COLO668 (cell line): Measurements from ENCODE around the gene TNFAIP2.
"Not testable (repeated sequence)": the region's sequence is repeated elsewhere in the genome, so short reads cannot be mapped to it uniquely, and the experiment has no call there.

Experiments
- DNase-seq: peaks from one replicate; lab custom pipeline; 2025; ENCODE audit not compliant: unreplicated experiment; lab: John Stamatoyannopoulos, UW

TNFAIP2 gene

GRCh38 chr14:103149351-103150237 lies 26.3 kb downstream of the TNFAIP2 start:
- no peak for DNase-seq

- no peak for DNase-seq
Measured at GRCh38 chr14:103151270-103151945, 28.1 kb downstream of the TNFAIP2 start.

- DNase-seq, result no peak
Measured at GRCh38 chr14:103155010-103155409, 31.7 kb downstream of the TNFAIP2 start.

- DNase-seq, result not testable (repeated sequence)
Measured at GRCh38 chr14:103155416-103155815, 32.2 kb downstream of the TNFAIP2 start.

GRCh38 chr14:103155826-103156394 lies 32.6 kb downstream of the TNFAIP2 start:
- no peak for DNase-seq

DNA sequence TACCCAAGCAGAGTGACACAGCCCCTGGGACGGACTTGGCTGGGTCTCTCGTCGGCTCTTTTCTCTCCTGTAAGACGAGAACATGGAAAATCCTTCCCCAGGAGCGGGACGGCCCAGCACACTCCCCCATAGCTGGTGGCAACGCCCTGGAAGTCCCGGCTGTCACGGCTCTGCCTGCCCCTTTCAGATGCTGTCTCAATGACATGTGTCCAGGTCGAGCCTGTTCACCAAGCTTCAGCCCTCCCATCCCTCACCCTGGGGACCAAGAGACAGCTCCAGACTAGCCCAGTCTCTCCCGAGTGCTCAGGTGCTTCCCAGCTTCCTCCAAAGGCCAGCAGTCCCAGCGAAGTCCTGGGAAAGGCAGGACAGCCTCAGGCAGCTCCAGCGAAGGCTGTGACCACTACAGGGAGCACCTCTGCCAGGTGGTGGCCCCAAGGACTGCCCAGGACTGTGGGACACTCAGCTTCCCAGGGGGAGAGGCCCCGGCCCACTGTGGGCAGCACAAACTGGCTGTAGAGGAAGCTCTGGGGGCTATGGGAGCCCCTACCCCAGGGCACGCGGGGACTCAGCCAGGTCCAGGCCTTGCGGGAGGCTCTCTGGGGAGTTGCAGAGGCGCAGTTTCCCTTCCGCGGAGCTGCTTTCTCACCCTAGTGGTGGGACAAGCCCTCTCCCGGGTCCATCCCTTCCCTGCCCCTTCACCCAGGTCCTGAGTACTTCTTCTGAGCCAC lies 33.6 kb downstream of the TNFAIP2 start:
- DNase-seq, result no peak

- DNase-seq, result no peak
Measured at GRCh38 chr14:103157969-103158368, 34.7 kb downstream of the TNFAIP2 start.

- no peak for DNase-seq
Measured at GRCh38 chr14:103158688-103159087, 35.4 kb downstream of the TNFAIP2 start.

DNA sequence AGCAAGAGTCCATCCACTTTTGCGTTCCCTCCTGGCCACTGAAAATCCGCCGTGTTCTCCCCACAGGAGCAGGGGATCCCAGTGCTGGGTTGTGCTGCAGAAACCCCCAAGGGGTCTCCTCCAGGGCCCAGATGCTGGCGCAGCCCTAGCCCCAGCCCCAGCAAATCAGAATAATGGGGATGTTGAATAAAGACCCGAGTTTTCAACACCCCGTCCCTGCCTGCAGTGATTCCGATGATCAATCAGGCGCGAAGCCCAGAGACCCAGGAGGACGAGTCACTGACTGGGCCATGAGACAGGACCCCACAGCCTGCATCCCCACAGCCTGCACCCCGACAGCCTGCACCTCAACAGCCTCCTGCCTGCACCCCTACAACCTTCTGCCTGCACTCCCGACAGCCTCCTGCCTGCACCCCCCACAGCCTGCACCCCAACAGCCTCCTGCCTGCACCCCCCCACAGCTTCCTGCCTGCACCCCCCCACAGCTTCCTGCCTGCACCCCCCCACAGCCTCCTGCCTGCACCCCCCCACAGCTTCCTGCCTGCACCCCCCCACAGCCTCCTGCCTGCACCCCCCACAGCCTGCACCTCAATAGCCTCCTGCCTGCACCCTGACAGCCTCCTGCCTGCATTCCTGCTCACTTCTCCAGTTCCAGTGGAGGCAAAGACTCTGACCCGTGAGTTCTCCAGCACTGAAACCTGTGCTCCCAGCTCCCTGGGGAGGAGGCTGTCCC lies 37.2 kb downstream of the TNFAIP2 start:
- DNase-seq, result no peak

GRCh38 chr14:103161054-103161397 lies 37.8 kb downstream of the TNFAIP2 start:
- DNase-seq, result no peak

- no peak for DNase-seq
Measured at GRCh38 chr14:103163199-103163598, 39.9 kb downstream of the TNFAIP2 start.

- DNase-seq, result no peak
Measured at GRCh38 chr14:103164006-103164405, 40.7 kb downstream of the TNFAIP2 start.

DNA sequence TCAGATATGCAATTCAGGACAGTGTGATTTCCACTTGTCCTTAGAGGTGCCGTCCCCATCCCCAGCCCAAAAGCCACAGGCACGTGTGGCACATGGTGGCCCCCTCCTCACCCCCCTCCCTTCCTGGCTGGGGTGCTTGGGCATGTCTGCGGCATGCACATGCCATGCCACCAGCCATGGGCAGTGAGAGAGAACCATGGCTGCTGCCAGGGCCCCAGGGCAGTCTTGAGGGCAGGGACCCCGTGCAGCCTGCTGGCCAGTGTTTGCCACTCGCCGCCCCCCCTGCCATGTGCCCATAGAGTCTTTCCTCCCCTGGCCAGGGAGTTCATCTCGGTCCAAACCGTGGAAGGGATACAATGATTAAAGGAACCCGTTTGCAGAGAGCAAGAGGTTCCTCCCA lies 41.5 kb downstream of the TNFAIP2 start:
- DNase-seq, result no peak

DNA sequence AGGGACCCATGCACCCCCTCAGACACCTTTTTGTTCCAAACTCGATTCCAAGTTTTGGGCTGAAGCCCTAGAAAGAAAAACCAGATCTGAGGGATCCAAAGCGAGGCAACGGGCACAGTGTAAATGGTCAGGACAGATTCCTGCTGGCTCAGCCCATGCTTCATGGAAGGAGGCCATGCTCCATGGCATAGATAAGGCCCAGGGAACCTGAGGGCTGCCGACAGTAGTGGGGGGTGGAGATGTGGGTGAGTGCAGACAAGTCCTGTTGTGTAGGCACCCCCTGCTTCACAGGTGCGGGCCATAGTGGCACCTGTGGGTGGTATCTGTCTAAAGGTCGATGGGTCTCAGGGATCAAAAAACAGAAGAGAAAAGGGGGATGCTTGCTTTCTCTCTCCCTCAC lies 42.1 kb downstream of the TNFAIP2 start:
- DNase-seq, result no peak

GRCh38 chr14:103169954-103170353 lies 46.7 kb downstream of the TNFAIP2 start:
- DNase-seq, result no peak

DNA sequence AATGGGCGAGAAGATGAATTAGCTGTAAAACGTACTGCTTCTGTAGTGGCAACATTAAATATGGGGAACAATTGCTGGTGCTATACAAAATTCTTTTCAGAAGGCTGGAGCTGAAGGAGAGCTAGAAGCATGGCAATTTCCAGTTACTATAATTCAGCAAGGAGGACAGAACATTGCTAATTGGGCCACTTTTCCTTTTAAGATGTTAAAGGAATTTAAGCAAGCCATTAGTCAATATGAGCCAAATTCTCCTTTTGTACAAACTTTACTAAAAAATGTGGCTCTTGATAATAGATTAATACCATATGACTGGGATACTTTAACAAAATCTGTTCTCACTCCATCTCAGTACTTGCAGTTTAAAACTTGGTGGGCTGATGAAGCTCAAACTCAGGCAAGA lies 47.9 kb downstream of the TNFAIP2 start:
- DNase-seq, result not testable (repeated sequence)

- DNase-seq, result no peak
Measured at GRCh38 chr14:103172921-103173320, 49.7 kb downstream of the TNFAIP2 start.

GRCh38 chr14:103173887-103174286 lies 50.6 kb downstream of the TNFAIP2 start:
- not testable (repeated sequence) for DNase-seq

GRCh38 chr14:103176176-103176575 lies 52.9 kb downstream of the TNFAIP2 start:
- not testable (repeated sequence) for DNase-seq

DNA sequence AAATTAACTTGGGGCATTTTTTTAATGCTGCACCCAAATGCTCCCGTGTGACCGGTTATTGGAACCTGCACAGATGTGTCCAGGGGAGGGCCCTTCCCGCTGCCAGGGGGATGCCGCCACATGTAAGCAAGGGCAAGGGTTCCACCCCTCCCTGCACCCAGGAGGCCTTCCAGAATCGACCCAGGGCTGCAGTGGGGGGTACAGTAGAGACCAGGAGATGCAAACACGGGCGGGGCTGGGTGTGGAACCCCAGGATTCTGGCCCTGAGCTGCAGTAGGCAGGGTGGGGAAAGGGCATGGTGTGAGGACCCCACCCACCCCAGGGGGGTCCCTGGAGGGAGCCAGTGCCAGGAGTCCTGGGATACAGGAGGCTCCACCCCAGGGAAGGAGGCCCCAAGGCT lies 54.1 kb downstream of the TNFAIP2 start:
- no peak for DNase-seq

- no peak for DNase-seq
Measured at GRCh38 chr14:103178521-103178920, 55.3 kb downstream of the TNFAIP2 start.
